ENCODE results near the gene LRRC61.

LRRC61 gene

DNA sequence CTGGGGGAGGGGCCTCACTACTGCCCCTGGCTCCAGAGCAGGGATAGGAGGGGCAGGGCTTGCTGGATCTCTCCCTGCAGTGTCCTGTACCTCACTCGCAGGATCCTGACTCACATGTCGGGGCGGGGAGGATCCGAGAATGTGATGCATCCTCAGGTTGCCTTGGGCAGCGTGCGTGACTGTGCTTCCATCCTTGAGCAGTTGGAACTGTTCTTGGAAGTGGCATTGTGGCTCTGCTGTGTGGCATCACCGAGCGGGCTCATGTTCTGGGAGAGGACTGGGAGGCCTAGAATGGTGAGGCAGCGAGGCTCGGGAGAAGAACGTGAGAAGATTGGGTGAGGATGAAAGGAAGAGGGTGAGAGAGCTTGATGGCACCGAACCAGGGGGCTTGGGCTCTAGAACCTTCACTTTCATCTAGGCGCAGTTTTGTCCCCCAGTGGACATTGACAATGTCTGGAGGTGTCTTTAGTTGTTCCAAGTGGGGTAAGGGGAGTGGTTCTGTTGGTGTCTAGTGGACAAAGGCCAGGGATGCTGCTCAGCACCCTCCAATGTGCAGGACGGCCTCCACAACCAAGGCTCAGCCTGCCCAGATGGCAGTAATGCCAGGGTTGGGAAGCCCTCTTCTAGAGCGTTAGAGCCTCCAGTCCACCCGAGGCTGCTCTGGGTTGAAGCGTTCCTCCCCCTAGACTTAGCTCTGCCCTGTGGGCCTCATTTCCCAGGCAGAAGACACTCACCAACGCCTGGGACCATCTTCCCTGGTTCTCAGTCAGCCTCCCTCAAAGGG lies 9.9 kb downstream of the LRRC61 start:
- DNase-seq, result no peak

- no peak for DNase-seq
These were observed 10.5 kb downstream of the LRRC61 start for GRCh38 chr7:150333659-150334058.

GRCh38 chr7:150334108-150334507 lies 11.0 kb downstream of the LRRC61 start:
- DNase-seq, result no peak

DNA sequence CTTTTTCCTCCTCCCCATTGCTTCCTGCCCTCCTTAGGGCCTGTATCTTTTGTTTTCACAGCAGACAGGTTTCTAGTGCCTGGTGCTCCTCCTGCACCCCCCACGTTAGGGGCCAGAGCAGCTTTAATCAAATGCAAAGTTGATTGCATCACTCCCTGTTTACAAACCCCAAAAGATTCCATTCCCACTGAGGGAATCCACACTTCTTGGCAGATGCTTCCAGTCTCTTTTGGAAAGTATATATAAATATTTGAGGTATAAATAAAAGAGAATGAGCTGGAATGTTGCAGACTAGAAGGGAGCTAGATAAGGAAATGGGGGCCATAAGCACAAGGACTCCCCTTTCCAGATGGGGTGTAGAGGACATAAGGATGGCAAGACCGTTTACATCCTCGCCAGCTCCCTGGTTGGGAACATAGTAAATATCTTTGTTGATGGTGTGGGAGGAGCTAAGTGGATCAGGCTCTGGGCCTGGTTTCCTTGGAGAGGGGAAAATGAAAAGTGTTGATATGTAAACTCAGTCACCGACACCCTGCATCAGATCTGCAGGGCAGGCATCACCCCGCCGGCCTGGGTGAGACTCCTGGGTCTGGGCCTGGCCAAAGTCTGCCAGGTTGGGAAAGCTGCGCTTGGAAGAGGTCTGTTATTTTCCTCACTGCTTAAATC lies 12.1 kb downstream of the LRRC61 start:
- no peak for DNase-seq

DNA sequence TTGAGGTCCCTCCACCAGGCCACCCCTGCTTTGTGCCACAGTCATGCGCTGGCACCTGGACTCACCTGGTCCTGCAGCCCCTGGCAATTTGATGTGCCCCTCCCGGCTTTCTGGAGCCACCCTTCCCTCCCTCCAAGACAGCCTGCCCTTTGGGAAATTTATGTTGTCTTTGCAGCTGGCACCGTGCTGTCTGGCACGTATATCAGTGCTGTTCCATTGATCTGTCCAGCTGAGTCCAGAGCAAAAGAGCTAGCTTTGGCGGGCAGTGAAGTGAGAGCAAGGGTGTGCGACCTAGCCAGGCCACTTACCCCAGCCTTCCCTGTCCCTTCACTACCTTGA lies 12.6 kb downstream of the LRRC61 start:
- DNase-seq, result no peak

DNA sequence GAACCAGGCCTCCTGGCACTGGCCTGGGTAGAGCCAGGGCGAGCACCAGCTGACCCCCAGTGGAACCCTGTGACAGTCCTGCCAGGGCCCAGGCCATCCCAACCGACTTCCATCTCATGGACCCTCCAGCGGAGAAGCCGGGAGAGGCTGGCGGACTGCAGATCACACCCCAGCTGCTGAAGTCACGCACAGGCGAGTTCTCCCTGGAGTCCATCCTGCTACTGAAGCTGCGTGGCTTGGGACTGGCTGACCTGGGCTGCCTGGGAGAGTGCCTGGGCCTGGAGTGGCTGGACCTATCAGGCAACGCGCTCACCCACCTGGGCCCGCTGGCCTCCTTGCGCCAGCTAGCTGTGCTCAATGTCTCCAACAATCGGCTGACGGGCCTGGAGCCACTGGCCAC lies 13.6 kb downstream of the LRRC61 start:
- no peak for DNase-seq

DNA sequence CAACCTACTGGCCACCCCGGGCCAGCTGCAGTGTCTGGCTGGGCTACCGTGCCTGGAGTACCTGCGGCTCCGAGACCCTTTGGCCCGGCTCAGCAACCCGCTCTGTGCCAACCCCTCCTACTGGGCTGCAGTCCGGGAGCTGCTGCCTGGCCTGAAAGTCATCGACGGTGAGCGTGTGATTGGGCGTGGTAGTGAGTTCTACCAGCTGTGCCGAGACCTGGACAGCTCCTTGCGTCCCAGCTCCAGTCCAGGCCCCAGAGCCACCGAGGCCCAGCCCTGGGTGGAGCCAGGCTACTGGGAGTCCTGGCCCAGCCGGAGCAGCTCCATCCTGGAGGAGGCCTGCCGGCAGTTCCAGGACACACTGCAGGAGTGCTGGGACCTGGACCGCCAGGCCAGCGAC lies 14.0 kb downstream of the LRRC61 start:
- no peak for DNase-seq

DNA sequence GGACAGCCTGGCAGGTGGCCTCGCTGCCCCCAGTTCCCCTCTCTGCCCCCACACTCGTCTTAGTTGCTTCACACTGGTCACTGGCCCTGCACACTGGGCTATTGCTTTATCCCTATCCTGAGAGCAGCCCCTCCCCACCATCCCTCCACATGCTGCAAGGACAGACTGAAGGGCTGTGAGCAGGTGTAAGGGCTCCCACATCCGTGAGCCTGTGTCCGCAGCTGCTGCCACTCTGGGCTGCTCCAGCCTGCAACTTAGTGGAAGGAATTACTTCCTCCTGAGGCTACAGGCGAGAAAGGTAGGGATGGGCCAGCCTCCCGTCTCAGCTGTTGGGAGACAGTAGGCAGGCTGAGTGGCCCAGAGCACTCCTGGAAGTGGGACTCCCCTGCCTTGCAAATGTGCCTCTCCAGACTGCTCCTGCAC lies 14.5 kb downstream of the LRRC61 start:
- no peak for DNase-seq

DNA sequence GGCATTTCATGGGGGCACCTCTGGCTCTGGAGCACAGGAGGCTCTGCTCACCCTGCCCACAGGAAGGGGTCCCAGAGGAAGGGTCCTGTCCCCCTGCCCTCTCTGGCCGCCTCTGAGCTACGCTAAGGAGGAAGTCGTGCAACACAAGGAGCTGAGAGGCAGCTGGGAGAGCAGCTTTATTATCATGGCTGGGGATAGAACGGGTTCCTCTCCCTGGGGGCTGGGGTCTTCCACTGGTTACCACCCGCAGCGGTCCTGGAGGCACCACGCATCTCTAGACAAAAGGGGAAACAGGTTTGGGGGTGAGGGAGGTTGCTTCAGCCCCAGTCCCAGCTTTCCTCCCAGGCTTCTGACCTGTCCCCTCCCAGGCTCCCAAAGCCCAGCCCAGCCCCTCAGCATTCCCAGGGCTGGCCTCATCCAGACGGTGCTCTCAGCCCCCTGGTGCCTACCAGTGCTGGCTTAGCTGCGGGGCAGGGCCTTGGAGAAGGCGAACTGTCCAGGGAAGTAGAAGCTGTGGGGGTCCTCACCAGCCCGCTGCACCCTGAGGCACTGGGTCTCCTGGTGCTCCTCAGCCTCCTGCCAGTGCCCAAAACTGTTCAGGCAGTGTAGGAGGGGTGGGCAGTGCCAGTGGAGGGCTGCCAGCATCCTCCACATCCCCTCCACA lies 15.1 kb downstream of the LRRC61 start:
- DNase-seq, result no peak

- DNase-seq, result no peak
These were observed 16.3 kb downstream of the LRRC61 start for GRCh38 chr7:150339409-150339809.

DNA sequence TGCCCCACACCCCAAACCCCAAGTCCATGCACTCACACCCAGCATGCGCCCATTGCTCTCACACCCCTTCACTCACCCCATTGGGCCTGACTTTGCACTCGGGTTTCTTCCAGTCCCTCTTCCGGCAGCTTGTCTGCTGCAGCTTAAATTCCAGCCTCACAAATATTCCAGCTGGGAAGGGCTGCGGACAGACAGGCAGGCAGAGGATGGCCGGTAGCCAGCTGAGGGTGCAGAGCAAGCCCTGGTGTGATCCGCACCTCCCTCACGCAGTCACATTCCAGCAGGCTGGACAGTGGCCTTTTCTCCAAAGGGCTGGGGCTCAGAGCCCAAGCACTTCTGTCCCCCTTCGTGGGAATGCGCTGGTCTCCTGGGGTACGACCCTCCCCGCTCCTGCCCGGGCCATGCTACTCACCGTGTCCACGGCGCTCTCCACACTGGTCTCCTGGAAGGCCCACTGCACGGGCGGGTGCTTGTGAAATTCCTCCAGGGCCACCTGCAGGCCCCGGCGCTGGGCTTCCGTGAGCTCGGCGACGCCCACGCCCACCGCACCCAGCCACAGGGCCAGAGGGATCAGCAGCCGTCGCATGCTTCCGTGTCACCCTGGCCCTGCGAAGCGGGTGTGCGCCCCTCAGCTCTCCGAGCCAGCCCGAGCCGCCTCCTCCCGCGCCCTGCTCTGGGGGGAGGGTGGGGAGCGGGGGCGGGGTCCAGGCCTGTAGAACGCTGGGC lies 17.0 kb downstream of the LRRC61 start:
- DNase-seq, result no peak

- DNase-seq, result no peak
These were observed 17.7 kb downstream of the LRRC61 start for GRCh38 chr7:150340875-150341262.

DNA sequence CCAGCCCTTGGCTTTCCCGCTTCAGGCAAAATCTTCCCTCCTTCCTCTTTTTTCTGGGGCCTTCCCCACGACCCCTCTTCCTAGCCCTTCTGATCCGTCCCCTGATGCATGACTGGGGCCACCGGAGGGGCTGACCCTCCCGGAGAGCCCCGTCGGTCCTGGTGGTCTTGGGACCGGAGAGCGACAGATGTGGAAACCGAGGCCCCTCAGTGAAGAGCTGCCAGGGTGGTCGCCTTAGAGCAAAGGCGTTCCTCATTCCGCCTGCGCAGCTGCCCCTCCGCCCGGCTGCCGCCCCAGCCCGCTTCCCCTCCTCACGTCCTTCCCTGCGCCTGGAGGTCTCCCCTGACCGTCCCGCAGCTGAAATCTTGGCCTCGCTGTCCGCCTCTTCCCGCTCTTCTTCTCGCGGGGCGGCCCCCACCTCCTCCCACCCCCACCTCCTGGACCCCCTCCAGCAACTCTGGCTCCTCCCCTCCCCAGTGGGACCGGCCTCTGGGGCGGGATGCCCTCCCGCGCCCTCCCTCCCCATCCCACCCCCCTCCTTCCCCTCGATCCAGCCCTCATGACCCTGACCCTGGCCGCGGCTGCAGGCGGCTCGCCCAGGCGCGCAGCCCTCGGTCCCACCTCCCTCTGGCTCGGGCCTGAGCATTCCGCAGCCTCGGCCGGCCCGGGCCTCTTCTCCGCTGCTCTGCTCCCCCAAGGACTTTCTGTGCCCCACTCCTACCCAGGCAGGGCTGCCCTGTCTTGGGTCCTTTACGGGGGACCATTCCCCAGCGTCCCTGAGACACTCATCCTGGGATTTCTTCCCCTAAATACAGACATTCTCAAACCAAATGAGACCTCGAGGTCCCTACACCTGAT lies 18.3 kb downstream of the LRRC61 start, which contains the start of gene RARRES2:
Gene RARRES2 (minus strand): TSS at position 367 of the 858 bp plus-strand sequence. CDS start 1,020 bp downstream, outside the sequence.
- no peak for DNase-seq

DNA sequence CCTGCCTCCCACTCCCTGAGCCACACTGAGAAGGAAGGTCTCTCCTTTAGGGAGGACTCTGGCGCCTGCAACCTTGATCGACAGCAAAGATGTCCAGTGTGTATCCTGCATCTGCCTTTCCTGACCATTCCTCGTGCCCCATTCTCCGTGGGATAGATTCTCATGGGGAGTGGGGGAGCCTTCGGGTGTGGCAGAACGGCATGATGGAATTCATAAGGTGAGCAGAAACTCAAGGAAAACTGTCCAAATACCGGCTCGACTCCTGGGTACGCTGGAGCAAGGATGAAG lies 18.9 kb downstream of the LRRC61 start:
- no peak for DNase-seq

DNA sequence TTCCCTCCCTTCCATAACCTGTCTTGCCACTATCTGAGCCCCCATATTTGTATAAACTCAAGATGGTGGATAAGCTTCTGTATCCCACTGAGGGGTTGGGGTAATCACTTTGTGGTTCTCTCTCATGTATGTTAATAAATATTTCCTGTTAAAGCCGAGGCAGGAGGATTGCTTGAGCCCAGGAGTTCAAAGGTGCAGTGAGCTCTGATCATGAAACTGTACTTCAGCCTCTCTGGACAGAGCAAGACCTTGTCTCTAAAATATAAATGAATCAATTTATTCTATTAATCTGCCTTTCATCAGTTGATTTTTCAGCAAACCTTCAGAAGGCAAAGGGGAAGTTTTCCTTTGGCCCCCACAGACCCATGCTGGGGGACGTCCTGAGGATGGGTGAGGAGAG lies 20.1 kb downstream of the LRRC61 start:
- no peak for DNase-seq

DNA sequence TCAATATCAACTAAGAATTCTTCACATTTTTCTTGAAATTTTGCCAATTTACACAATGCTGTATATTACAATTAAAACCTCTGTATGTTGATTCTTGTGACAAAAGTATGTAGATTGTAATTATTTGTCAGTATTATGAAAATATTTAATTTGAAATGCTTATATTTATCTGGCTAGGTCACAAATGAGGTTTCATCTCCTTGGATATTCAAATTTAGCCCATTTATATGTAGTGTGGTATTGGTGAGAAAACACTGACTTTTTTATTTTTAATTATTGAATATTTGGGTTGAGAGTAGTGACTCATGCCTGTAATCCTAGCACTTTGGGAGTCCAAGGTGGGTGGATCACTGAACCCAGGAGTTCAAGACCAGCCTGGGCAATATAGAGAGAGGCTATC lies 21.1 kb downstream of the LRRC61 start:
- no peak for DNase-seq

DNA sequence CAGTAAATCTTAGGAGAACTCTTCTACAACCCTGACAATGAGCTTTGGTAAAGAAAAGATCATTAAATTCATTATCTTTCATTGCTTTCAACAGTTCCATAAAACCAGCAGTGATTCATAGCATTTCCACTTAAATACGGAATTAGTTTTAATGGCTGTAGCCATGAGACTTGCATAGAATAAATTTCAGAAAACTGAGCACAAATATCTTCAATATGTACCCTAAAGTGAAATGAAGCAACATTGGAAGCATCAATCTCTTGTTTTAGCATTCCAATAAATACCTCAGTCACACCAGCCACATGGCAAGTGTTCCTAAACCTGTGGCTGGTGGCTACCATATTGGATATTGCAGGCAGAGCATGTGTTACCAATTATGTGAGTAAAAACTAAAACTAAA lies 21.9 kb downstream of the LRRC61 start:
- no peak for DNase-seq

DNA sequence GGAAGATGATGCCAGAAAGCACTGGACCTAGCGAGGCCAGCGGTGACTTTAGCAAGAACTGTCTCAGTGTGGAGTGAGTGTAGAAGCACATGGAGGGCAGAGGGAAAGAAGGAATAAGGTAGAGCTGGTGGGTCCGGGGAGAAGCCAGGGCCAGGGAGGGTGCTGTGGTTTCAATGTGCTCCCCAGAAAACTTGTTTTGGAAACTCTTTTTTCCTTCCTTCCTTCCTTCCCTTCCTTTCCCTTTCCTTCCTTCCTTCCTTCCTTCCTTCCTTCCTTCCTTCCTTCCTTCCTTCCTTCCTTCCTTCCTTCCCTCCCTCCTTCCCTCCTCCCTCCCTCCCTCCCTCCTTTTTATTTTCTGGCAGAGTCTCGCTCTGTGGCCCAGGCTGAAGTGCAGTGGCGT lies 23.8 kb downstream of the LRRC61 start:
- DNase-seq, result no peak

DNA sequence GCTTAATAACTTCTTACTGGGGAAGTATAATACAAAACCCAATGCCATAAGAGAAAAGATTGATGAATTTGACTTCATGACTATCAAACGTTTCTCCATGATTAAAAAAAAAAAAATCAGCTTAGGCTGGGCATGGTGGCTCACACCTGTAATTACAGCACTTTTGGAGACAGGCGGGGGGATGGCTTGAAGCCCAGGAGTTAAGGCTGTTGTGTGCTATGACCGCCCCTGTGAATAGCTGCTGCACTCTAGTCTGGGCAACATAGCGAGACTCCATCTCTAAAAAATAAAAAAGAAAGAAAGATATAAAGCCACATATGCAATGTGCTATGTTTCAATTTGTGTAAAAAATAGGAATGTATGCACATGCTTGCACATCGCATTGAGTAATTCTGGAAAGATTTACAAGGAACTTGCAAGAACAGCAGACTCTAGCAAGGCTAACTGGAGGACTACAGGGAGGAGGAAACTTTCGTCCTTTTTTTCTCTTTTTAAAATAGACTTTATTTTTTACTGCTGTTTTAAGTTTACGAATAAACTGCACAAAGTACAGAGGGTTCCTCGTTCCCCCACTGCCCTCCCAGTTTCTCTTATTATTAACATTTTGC lies 28.5 kb downstream of the LRRC61 start:
- DNase-seq, result no peak

DNA sequence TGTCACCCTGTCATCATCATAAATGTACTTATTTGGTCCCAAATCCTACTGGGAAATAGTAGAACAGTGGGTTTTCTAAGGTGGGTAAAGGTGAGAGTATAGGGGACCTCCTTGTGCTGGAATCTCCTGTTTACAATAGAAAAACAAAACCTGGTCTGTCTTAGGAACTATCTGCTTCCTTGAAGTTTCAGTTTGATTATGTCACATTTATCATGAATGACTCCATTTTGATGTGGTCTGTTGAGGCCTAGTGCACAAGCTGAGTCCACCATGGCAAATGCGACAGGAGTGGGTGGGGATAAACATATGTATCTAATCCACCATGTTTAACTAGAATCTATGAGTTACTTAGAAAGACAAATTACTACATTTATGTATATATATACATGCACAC lies 32.5 kb downstream of the LRRC61 start:
- DNase-seq, result no peak

- peak; percentile 16 for DNase-seq
These were observed 33.2 kb downstream of the LRRC61 start for GRCh38 chr7:150356265-150356897.

DNA sequence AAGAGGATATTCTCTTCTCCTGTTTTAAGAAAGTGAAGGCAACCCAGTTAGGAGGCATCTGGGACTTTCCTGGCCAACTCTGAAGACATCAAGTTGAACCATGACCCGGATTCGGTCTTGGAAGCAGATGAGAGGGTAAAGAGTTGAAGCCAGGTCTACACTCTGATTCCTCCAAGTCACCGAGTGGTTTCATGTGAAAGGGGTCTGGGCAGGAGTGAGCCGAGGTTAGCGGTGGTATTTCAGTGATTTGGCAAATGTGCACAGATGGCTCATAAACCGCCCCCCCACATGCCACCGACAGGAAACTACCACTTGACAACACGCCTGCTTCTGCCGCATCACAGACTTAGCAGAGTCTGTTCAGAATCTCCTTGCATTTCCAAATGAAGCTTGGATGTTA lies 34.1 kb downstream of the LRRC61 start:
- DNase-seq, result no peak

Measured in midbrain (tissue), 1 donor.